ENCODE measurements around the gene ADGRL3.
"Not testable (repeated sequence)": the region's sequence is repeated elsewhere in the genome, so short reads cannot be mapped to it uniquely, and the experiment has no call there.

The ADGRL3 gene

DNA sequence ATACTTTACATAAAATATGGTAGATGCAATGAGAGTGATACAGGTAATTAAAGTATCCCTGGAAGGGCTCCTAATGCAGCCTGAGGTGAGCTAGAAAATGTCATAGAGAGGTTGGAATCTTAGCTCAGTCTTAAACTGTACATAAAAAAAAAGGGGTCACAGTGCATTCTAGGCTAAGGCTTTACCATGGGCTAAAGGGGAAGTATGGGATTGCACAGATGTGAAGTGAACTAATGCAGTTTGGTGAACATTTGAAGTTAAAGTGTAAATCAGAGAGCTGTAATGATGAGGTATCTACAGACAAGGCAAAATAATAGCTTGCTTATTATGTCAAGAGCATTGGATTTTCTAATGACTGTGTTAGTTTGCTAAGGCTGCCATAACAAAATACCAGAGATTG is 405.9 kb downstream of the ADGRL3 start:
- no peak overlapping the region for H3K4me3 ChIP-seq (ENCODE audit: low read depth, low read length)
- no peaks in the 10 kb centered on the region for H3K36me3 ChIP-seq (ENCODE audit: insufficient read depth, low read length)
- H3K79me2 ChIP-seq (ENCODE audit: control insufficient read depth, insufficient read depth, low read length, unreplicated experiment) = no peaks in the 10 kb centered on the region
- peaks cover 12% of the 10 kb centered on the region; the same call in 1 of the 2 replicates for H3K27me3 ChIP-seq (ENCODE audit: insufficient read depth, low read length)
- no peak overlapping the region for H3K27ac ChIP-seq (ENCODE audit: low read depth, low read length)
- no peaks in the 10 kb centered on the region for H3K4me1 ChIP-seq (ENCODE audit: control insufficient read depth, insufficient read depth, low read length, unreplicated experiment)
- H2AFZ ChIP-seq (ENCODE audit: low read length, unreplicated experiment) = no peak overlapping the region

DNA sequence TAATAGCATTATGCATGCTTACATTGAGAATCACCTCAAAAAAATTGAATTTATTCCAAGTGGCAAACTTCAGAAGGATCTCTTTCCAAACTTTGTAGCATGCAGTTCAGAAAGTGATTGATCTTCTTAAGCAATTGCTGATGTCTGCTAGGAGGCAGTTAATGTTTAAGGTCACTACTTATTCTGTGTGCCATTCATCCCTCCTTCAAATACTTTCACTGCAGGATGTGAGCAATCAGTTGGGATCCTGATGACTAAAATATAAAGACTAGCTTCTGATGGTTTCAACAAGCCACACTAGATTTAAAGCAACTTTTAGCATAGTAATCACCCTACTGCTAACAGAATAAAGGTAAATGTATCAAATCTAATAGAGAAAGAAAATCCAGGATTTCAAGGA is 414.1 kb downstream of the ADGRL3 start:
- H3K4me1 ChIP-seq (ENCODE audit: control insufficient read depth, insufficient read depth, low read length, unreplicated experiment) = peaks cover 8% of the 10 kb centered on the region
- H3K79me2 ChIP-seq (ENCODE audit: control insufficient read depth, insufficient read depth, low read length, unreplicated experiment) = no peaks in the 10 kb centered on the region
- H3K4me3 ChIP-seq (ENCODE audit: low read depth, low read length) = no peak overlapping the region
- no peak overlapping the region for H2AFZ ChIP-seq (ENCODE audit: low read length, unreplicated experiment)
- H3K27ac ChIP-seq (ENCODE audit: low read depth, low read length) = no peak overlapping the region
- H3K27me3 ChIP-seq (ENCODE audit: insufficient read depth, low read length) = 0 out of 2 replicates have a peak, but pooled peaks cover 5% of the 10 kb centered on the region
- no peaks in the 10 kb centered on the region for H3K36me3 ChIP-seq (ENCODE audit: insufficient read depth, low read length)

DNA sequence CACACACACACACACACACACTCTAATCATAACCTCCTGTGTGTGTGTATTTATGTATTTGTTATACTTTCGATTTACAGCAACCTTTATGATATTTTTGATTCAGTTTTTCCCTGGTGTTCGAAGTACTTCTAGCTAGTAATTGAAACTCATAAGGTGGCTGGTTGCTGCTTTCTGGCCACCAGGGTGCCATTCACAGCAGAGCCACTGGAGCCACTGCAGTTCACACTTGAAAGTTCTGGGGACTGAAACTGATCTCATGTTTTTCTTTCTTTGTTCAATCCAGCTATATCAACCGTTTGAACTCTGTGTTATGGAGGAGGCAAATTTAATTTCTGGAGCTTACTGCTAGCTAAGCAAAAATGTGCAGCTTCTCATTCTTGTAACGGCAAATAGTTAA is 419.4 kb downstream of the ADGRL3 start:
- H3K4me1 ChIP-seq (ENCODE audit: control insufficient read depth, insufficient read depth, low read length, unreplicated experiment) = peaks cover under 1% of the 10 kb centered on the region
- no peaks in the 10 kb centered on the region for H3K36me3 ChIP-seq (ENCODE audit: insufficient read depth, low read length)
- H3K27ac ChIP-seq (ENCODE audit: low read depth, low read length) = no peak overlapping the region
- H3K79me2 ChIP-seq (ENCODE audit: control insufficient read depth, insufficient read depth, low read length, unreplicated experiment) = no peaks in the 10 kb centered on the region
- H3K4me3 ChIP-seq (ENCODE audit: low read depth, low read length) = no peak overlapping the region
- H3K27me3 ChIP-seq (ENCODE audit: insufficient read depth, low read length) = no peaks in the 10 kb centered on the region
- no peak overlapping the region for H2AFZ ChIP-seq (ENCODE audit: low read length, unreplicated experiment)

DNA sequence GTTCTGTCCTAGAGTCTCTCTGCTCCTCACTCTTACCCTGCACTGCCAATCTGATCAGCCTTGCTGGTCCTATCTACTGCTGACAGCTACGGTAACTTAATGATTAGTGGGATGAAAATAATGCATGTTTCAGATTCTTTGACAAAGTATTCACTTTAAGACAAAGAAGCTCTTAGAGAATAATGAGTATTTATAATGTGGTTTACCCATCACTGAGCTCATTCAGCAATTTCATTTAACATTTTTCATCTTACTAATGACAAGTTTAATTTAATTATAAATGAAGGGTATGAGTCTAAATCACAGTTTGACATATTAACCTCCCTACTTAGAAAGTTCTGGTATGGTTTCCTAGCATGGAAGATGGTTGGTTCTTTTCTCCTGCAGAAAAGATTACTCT is 428.2 kb downstream of the ADGRL3 start:
- Histone ChIP-seq H3K4me1 (ENCODE audit: control insufficient read depth, insufficient read depth, low read length, unreplicated experiment) (no peaks in the 10 kb centered on the region), H3K79me2 (ENCODE audit: control insufficient read depth, insufficient read depth, low read length, unreplicated experiment) (no peaks in the 10 kb centered on the region), H3K27ac (ENCODE audit: low read depth, low read length) (no peak overlapping the region), H3K4me3 (ENCODE audit: low read depth, low read length) (no peak overlapping the region), H3K27me3 (ENCODE audit: insufficient read depth, low read length) (peaks cover 4% of the 10 kb centered on the region), H2AFZ (ENCODE audit: low read length, unreplicated experiment) (no peak overlapping the region), H3K36me3 (ENCODE audit: insufficient read depth, low read length) (no peaks in the 10 kb centered on the region)

DNA sequence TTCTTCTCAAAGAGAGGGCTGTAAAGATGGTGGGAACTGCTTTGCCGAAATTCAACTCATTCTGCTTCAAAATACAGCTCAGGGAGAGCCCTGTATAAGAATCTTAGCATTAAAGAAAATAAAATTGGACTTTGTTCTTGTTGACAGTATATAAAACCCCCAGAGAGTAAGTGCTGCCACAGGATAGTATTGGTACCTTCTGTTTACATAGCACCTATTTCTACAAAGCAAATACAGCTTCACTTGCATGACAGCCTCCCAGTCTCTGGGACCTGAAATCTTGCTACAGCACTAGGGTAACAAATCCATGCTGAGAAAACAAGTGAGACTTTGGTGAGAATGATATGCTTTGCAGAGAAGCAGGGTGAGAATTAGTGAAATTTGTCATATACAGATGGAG is 428.6 kb downstream of the ADGRL3 start:
- no peak overlapping the region for H3K27ac ChIP-seq (ENCODE audit: low read depth, low read length)
- peaks cover 4% of the 10 kb centered on the region for H3K27me3 ChIP-seq (ENCODE audit: insufficient read depth, low read length)
- H2AFZ ChIP-seq (ENCODE audit: low read length, unreplicated experiment) = no peak overlapping the region
- no peaks in the 10 kb centered on the region for H3K36me3 ChIP-seq (ENCODE audit: insufficient read depth, low read length)
- no peak overlapping the region for H3K4me3 ChIP-seq (ENCODE audit: low read depth, low read length)
- H3K79me2 ChIP-seq (ENCODE audit: control insufficient read depth, insufficient read depth, low read length, unreplicated experiment) = no peaks in the 10 kb centered on the region
- no peaks in the 10 kb centered on the region for H3K4me1 ChIP-seq (ENCODE audit: control insufficient read depth, insufficient read depth, low read length, unreplicated experiment)

DNA sequence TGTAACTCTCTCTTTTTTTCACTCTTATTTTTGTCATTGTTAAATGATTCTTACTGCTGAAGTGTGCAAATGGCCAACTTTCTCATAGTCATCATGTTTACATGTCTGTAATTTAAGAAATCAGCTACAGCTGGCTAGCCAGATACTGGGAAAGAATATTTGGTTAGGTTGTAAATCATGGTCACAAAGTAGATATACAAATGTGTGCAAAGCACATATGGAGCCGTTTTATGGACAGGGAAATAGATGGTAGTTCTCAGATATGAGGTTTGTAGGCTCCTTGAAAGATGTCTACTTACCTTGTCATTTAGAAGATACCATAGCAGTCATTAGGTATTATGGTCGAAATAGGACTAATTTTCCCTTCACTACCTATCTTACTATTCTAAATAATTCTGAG is 430.4 kb downstream of the ADGRL3 start:
- H3K4me1 ChIP-seq (ENCODE audit: control insufficient read depth, insufficient read depth, low read length, unreplicated experiment) = no peaks in the 10 kb centered on the region
- no peak overlapping the region for H3K4me3 ChIP-seq (ENCODE audit: low read depth, low read length)
- H2AFZ ChIP-seq (ENCODE audit: low read length, unreplicated experiment) = no peak overlapping the region
- H3K27ac ChIP-seq (ENCODE audit: low read depth, low read length) = no peak overlapping the region
- H3K79me2 ChIP-seq (ENCODE audit: control insufficient read depth, insufficient read depth, low read length, unreplicated experiment) = no peaks in the 10 kb centered on the region
- no peaks in the 10 kb centered on the region for H3K36me3 ChIP-seq (ENCODE audit: insufficient read depth, low read length)
- H3K27me3 ChIP-seq (ENCODE audit: insufficient read depth, low read length) = peaks cover 4% of the 10 kb centered on the region

DNA sequence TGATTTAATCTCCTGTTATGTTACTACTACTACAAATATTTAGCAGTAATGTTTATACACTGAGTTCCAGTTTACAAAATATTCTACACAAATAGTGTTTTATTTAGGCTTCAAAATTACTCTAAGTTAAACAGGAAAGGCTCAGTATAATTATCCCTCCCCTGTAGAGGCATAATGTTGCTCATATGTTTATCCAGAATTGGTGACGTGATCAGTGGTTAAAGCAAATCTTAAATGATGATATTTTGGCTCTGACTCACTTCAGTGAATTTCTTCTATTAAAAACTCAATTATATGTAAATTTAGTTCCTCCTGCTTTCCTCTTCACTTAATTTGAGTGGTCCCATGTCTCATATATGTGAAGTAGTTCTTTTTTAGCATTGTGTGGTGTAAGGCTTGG is 438.5 kb downstream of the ADGRL3 start:
- Histone ChIP-seq H3K4me3 (ENCODE audit: low read depth, low read length) (no peak overlapping the region), H3K27me3 (ENCODE audit: insufficient read depth, low read length) (no peaks in the 10 kb centered on the region), H3K79me2 (ENCODE audit: control insufficient read depth, insufficient read depth, low read length, unreplicated experiment) (no peaks in the 10 kb centered on the region), H3K36me3 (ENCODE audit: insufficient read depth, low read length) (no peaks in the 10 kb centered on the region), H3K4me1 (ENCODE audit: control insufficient read depth, insufficient read depth, low read length, unreplicated experiment) (no peaks in the 10 kb centered on the region), H3K27ac (ENCODE audit: low read depth, low read length) (no peak overlapping the region), H2AFZ (ENCODE audit: low read length, unreplicated experiment) (no peak overlapping the region)

DNA sequence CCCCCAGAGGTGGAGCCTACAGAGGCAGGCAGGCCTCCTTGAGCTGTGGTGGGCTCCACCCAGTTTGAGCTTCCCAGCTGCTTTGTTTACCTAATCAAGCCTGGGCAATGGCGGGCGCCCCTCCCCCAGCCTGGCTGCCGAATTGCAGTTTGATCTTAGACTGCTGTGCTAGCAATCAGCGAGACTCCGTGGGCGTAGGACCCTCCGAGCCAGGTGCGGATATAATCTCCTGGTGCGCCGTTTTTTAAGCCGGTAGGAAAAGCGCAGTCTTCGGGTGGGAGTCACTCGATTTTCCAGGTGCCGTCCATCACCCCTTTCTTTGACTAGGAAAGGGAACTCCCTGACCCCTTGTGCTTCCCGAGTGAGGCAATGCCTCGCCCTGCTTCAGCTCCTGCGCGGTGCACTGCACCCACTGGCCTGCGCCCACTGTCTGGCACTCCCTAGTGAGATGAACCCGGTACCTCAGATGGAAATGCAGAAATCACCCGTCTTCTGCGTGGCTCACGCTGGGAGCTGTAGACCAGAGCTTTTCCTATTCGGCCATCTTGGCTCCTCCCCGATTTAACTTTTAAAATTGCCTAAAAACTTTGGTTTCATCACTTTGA is 446.7 kb downstream of the ADGRL3 start:
- H3K4me3 ChIP-seq (ENCODE audit: low read depth, low read length); H2AFZ ChIP-seq (ENCODE audit: low read length, unreplicated experiment); H3K27me3 ChIP-seq (ENCODE audit: insufficient read depth, low read length); H3K79me2 ChIP-seq (ENCODE audit: control insufficient read depth, insufficient read depth, low read length, unreplicated experiment); H3K4me1 ChIP-seq (ENCODE audit: control insufficient read depth, insufficient read depth, low read length, unreplicated experiment); H3K27ac ChIP-seq (ENCODE audit: low read depth, low read length); H3K36me3 ChIP-seq (ENCODE audit: insufficient read depth, low read length): not testable (repeated sequence)

DNA sequence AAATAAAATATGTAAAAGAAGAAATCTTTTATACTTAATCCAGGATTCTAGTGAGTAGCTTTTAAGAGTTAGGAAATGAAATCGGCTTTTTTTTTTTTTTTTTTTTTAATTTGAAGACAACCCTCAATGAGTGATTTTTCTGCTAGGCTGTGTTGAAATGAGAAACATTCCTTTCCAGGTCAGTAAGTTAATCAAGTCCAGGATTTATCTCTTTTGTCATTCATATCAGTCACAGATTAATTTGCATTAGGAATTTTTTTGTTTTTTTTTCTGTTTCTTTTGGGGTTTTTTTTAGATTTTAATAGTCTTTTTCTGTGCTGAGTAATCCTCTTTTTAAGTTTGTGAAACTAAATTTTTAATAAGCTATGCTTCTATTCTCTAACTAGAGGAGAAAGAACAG is 448.1 kb downstream of the ADGRL3 start:
- Histone ChIP-seq H3K4me3 (ENCODE audit: low read depth, low read length) (no peak overlapping the region), H3K27me3 (ENCODE audit: insufficient read depth, low read length) (no peaks in the 10 kb centered on the region; the same call in 1 of the 2 replicates), H3K4me1 (ENCODE audit: control insufficient read depth, insufficient read depth, low read length, unreplicated experiment) (no peaks in the 10 kb centered on the region), H3K36me3 (ENCODE audit: insufficient read depth, low read length) (no peaks in the 10 kb centered on the region), H2AFZ (ENCODE audit: low read length, unreplicated experiment) (no peak overlapping the region), H3K27ac (ENCODE audit: low read depth, low read length) (no peak overlapping the region), H3K79me2 (ENCODE audit: control insufficient read depth, insufficient read depth, low read length, unreplicated experiment) (no peaks in the 10 kb centered on the region)

DNA sequence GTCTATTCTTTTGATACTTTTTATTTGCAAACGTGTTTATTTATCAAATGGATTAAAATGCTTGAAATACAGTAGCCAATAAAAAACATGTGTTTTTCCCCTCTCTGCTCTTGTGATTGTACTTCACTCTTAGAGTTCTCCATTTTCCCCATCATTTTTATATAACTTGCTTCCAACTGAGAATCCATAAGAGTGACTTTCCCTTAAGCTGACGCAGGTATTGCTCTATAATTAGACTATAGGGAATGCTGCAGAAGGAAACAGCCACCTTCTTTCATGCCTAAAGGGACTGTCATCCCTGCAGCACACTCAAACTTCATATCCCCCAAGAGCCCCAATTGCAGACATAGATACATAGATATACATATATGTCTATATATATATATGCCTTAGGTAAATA is 456.9 kb downstream of the ADGRL3 start:
- H3K27ac ChIP-seq (ENCODE audit: low read depth, low read length) = no peak overlapping the region
- no peak overlapping the region for H3K4me3 ChIP-seq (ENCODE audit: low read depth, low read length)
- H2AFZ ChIP-seq (ENCODE audit: low read length, unreplicated experiment) = no peak overlapping the region

DNA sequence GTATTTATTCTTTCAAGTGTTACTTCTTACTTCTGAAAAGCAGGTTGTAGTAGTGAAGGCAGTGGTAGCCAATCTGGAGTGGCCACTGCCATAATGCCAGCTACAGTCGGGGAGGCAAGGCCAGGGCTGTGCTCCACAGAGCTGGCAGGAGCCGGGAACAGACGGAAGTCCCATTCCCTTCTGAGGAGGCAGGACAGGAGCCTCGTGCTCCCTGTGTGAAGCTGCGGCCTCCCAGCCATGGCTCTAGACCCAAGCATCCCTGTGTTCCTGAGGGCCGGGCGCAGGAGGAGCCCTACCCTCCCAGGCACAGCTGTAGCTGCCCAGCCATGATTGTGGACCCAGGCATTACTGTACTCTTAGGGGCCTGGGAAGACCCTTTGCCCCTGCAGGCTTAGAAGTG is 461.8 kb downstream of the ADGRL3 start:
- Histone ChIP-seq H3K4me3 (ENCODE audit: low read depth, low read length) (no peak overlapping the region), H3K27me3 (ENCODE audit: insufficient read depth, low read length) (peaks cover 9% of the 10 kb centered on the region), H3K4me1 (ENCODE audit: control insufficient read depth, insufficient read depth, low read length, unreplicated experiment) (no peaks in the 10 kb centered on the region), H2AFZ (ENCODE audit: low read length, unreplicated experiment) (no peak overlapping the region), H3K36me3 (ENCODE audit: insufficient read depth, low read length) (no peaks in the 10 kb centered on the region), H3K79me2 (ENCODE audit: control insufficient read depth, insufficient read depth, low read length, unreplicated experiment) (no peaks in the 10 kb centered on the region), H3K27ac (ENCODE audit: low read depth, low read length) (no peak overlapping the region)

More for the DNA sequence above, 456.9 kb downstream of the ADGRL3 start:
- Histone ChIP-seq H3K27me3 (ENCODE audit: insufficient read depth, low read length) (peaks cover 11% of the 10 kb centered on the region), H3K4me1 (ENCODE audit: control insufficient read depth, insufficient read depth, low read length, unreplicated experiment) (no peaks in the 10 kb centered on the region), H3K79me2 (ENCODE audit: control insufficient read depth, insufficient read depth, low read length, unreplicated experiment) (no peaks in the 10 kb centered on the region), H3K36me3 (ENCODE audit: insufficient read depth, low read length) (no peaks in the 10 kb centered on the region)

Measured in ACC112 (cell line).